ENCODE results near the gene PALM. TPM values are rescaled to one million over a fixed set of nuclear protein-coding genes. Genes with fewer than 3 reads are reported as not detected.
"Not testable (repeated sequence)": the region's sequence is repeated elsewhere in the genome, so short reads cannot be mapped to it uniquely, and the experiment has no call there.

The PALM gene
- polyA plus RNA-seq, 6 donors from 2014 or later: 0.35 TPM; not detected in 5

GRCh38 chr19:720345-721160 is 11.8 kb downstream of the PALM start:
- peaks cover 4 to 5% of the 10 kb centered on the region in 2 donors for H3K36me3 Mint-ChIP-seq
- peak overlapping the region in 1 of 8 donors; percentile 12 for H3K4me3 Mint-ChIP-seq
- no peak for ATAC-seq (ENCODE audit: low read depth in 2 of 2)
- H3K4me1 Mint-ChIP-seq: peaks cover 7 to 15% (median 8%) of the 10 kb centered on the region in 3 donors
- DNase-seq: no peak
- H3K27ac Mint-ChIP-seq: no peak overlapping the region
- H3K27me3 Mint-ChIP-seq: peaks cover 4 to 38% (median 25%) of the 10 kb centered on the region in 3 donors
- peaks cover 0 to 5% (median 4%) of the 10 kb centered on the region in 7 donors for H3K9me3 Mint-ChIP-seq

GRCh38 chr19:722553-723101 is 13.9 kb downstream of the PALM start:
- ATAC-seq (ENCODE audit: low read depth in 2 of 2): peak; percentile 81 to 83
- H3K27ac Mint-ChIP-seq: peak overlapping the region in 1 of 6 donors; percentile 59
- peak overlapping the region in 5 of 8 donors; percentile 25 to 65 (median 53) for H3K4me3 Mint-ChIP-seq
- H3K36me3 Mint-ChIP-seq: no peaks in the 10 kb centered on the region
- peaks cover 7 to 15% (median 8%) of the 10 kb centered on the region in 3 donors for H3K4me1 Mint-ChIP-seq
- DNase-seq: no peak
- peaks cover 0 to 24% (median 22%) of the 10 kb centered on the region in 3 donors for H3K27me3 Mint-ChIP-seq
- no peaks in the 10 kb centered on the region for H3K9me3 Mint-ChIP-seq

GRCh38 chr19:723247-723646 is 14.5 kb downstream of the PALM start:
- no peak for DNase-seq
- peaks cover 0 to 18% (median 17%) of the 10 kb centered on the region in 3 donors for H3K27me3 Mint-ChIP-seq
- H3K4me3 Mint-ChIP-seq: peak overlapping the region in 5 of 8 donors; percentile 45 to 64 (median 56)
- H3K27ac Mint-ChIP-seq: peak overlapping the region in 1 of 6 donors; percentile 79
- ATAC-seq (ENCODE audit: low read depth in 2 of 2): no peak
- no peaks in the 10 kb centered on the region for H3K36me3 Mint-ChIP-seq
- no peaks in the 10 kb centered on the region for H3K9me3 Mint-ChIP-seq
- peaks cover 7 to 12% (median 8%) of the 10 kb centered on the region in 3 donors for H3K4me1 Mint-ChIP-seq

- Mint-ChIP-seq H3K27me3 (peaks cover 0 to 14% (median 12%) of the 10 kb centered on the region in 3 donors), H3K27ac (peak overlapping the region in 1 of 6 donors; percentile 79), H3K4me1 (peaks cover 7 to 8% (median 8%) of the 10 kb centered on the region in 3 donors), H3K36me3 (no peaks in the 10 kb centered on the region), H3K4me3 (peak overlapping the region in 4 of 8 donors; percentile 16 to 64 (median 40)), H3K9me3 (no peaks in the 10 kb centered on the region)
- DNase-seq (no peak), ATAC-seq (ENCODE audit: low read depth in 2 of 2) (no peak)
Measured at GRCh38 chr19:723714-724113, 15.0 kb downstream of the PALM start.

GRCh38 chr19:725461-726089 is 16.8 kb downstream of the PALM start:
- H3K27ac Mint-ChIP-seq: no peak overlapping the region
- ATAC-seq (ENCODE audit: low read depth in 2 of 2) (no peak), DNase-seq (no peak)
- H3K4me3 Mint-ChIP-seq: no peak overlapping the region
- peaks cover 7 to 8% (median 8%) of the 10 kb centered on the region in 3 donors for H3K4me1 Mint-ChIP-seq
- peaks cover 0 to 11% (median 9%) of the 10 kb centered on the region in 3 donors for H3K27me3 Mint-ChIP-seq
- H3K36me3 Mint-ChIP-seq: no peaks in the 10 kb centered on the region
- no peaks in the 10 kb centered on the region for H3K9me3 Mint-ChIP-seq

- no peak overlapping the region for H3K27ac Mint-ChIP-seq
- DNase-seq (no peak), ATAC-seq (ENCODE audit: low read depth in 2 of 2) (no peak)
- no peaks in the 10 kb centered on the region for H3K9me3 Mint-ChIP-seq
- peaks cover 5 to 6% (median 5%) of the 10 kb centered on the region in 3 donors for H3K4me1 Mint-ChIP-seq
- peak overlapping the region in 1 of 8 donors; percentile 51 for H3K4me3 Mint-ChIP-seq
- H3K27me3 Mint-ChIP-seq: peaks cover 0 to 9% (median 6%) of the 10 kb centered on the region in 3 donors
- H3K36me3 Mint-ChIP-seq: no peaks in the 10 kb centered on the region
Measured at GRCh38 chr19:726993-727956, 18.5 kb downstream of the PALM start.

GRCh38 chr19:728011-728410 is 19.3 kb downstream of the PALM start:
- DNase-seq: no peak
- Mint-ChIP-seq H3K4me1 (peaks cover 0 to 1% (median 0%) of the 10 kb centered on the region in 3 donors), H3K4me3 (no peak overlapping the region), H3K27ac (no peak overlapping the region), H3K9me3 (no peaks in the 10 kb centered on the region), H3K36me3 (no peaks in the 10 kb centered on the region), H3K27me3 (peaks cover 0 to 9% (median 6%) of the 10 kb centered on the region in 3 donors)
- no peak for ATAC-seq (ENCODE audit: low read depth in 2 of 2)

GRCh38 chr19:729564-729963 is 20.8 kb downstream of the PALM start:
- not testable (repeated sequence) for H3K4me1 Mint-ChIP-seq; H3K27me3 Mint-ChIP-seq; H3K4me3 Mint-ChIP-seq; DNase-seq; H3K9me3 Mint-ChIP-seq; H3K36me3 Mint-ChIP-seq; ATAC-seq (ENCODE audit: low read depth in 2 of 2)
- peak overlapping the region in 1 of 6 donors; percentile 30 for H3K27ac Mint-ChIP-seq

- Mint-ChIP-seq H3K4me3 (no peak overlapping the region), H3K9me3 (no peaks in the 10 kb centered on the region), H3K4me1 (peaks cover 5 to 8% (median 6%) of the 10 kb centered on the region in 3 donors), H3K27me3 (peaks cover 0 to 9% (median 6%) of the 10 kb centered on the region in 3 donors), H3K36me3 (no peaks in the 10 kb centered on the region), H3K27ac (peak overlapping the region in 1 of 6 donors; percentile 72)
- ATAC-seq (ENCODE audit: low read depth in 2 of 2) (no peak), DNase-seq (no peak)
Measured at GRCh38 chr19:729965-730668, 21.4 kb downstream of the PALM start.

GRCh38 chr19:731000-731399 is 22.3 kb downstream of the PALM start:
- no peak for DNase-seq
- no peaks in the 10 kb centered on the region for H3K36me3 Mint-ChIP-seq
- H3K9me3 Mint-ChIP-seq: no peaks in the 10 kb centered on the region
- peaks cover 5 to 8% (median 6%) of the 10 kb centered on the region in 3 donors for H3K4me1 Mint-ChIP-seq
- peaks cover 0 to 9% (median 6%) of the 10 kb centered on the region in 3 donors for H3K27me3 Mint-ChIP-seq
- H3K27ac Mint-ChIP-seq: peak overlapping the region in 1 of 6 donors; percentile 67
- ATAC-seq (ENCODE audit: low read depth in 2 of 2): no peak
- H3K4me3 Mint-ChIP-seq: no peak overlapping the region

- Mint-ChIP-seq H3K4me1 (peaks cover 5 to 10% (median 10%) of the 10 kb centered on the region in 3 donors), H3K27ac (no peak overlapping the region), H3K36me3 (no peaks in the 10 kb centered on the region), H3K4me3 (no peak overlapping the region), H3K9me3 (no peaks in the 10 kb centered on the region), H3K27me3 (peaks cover 0 to 9% (median 5%) of the 10 kb centered on the region in 3 donors)
- DNase-seq: no peak
- no peak for ATAC-seq (ENCODE audit: low read depth in 2 of 2)
Measured at GRCh38 chr19:732148-733069, 23.7 kb downstream of the PALM start.
